ENCODE measurements around the gene SCAMP5. TPM values are rescaled to one million over a fixed set of nuclear protein-coding genes. Genes with fewer than 3 reads are reported as not detected.

Gene SCAMP5
- total RNA-seq, 2 donors from 2014 or later, result 21.9 to 33.5 TPM

- H3K36me3 ChIP-seq (ENCODE audit: control insufficient read depth, insufficient read depth, low read length), result no peaks in the 10 kb centered on the region
- DNase-seq, result no peak
- Mint-ChIP-seq H3K4me3 (no peak overlapping the region), H3K9me3 (peaks cover 33% of the 10 kb centered on the region), H3K27me3 (ENCODE audit: insufficient read depth) (peaks cover 17% of the 10 kb centered on the region), H3K4me1 (peaks cover 9% of the 10 kb centered on the region), H3K27ac (no peak overlapping the region), H3K36me3 (ENCODE audit: low read depth) (peaks cover 5% of the 10 kb centered on the region)
- peaks cover 33% of the 10 kb centered on the region for H3K9me3 ChIP-seq (ENCODE audit: control insufficient read depth, low read length)
- H3K4me1 ChIP-seq (ENCODE audit: control insufficient read depth, insufficient read depth, low read length), result peaks cover 4% of the 10 kb centered on the region
- H3K27me3 ChIP-seq (ENCODE audit: control insufficient read depth, insufficient read depth, low read length, poor library complexity, severe bottlenecking), result no peaks in the 10 kb centered on the region
- TF ChIP-seq, protein P1, sequence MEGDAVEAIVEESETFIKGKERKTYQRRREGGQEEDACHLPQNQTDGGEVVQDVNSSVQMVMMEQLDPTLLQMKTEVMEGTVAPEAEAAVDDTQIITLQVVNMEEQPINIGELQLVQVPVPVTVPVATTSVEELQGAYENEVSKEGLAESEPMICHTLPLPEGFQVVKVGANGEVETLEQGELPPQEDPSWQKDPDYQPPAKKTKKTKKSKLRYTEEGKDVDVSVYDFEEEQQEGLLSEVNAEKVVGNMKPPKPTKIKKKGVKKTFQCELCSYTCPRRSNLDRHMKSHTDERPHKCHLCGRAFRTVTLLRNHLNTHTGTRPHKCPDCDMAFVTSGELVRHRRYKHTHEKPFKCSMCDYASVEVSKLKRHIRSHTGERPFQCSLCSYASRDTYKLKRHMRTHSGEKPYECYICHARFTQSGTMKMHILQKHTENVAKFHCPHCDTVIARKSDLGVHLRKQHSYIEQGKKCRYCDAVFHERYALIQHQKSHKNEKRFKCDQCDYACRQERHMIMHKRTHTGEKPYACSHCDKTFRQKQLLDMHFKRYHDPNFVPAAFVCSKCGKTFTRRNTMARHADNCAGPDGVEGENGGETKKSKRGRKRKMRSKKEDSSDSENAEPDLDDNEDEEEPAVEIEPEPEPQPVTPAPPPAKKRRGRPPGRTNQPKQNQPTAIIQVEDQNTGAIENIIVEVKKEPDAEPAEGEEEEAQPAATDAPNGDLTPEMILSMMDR (conservative IDR thresholded peaks at IDR 0.05), result no peak
- H3K4me3 ChIP-seq (ENCODE audit: low read length), result no peak overlapping the region
- H3K27ac ChIP-seq (ENCODE audit: low read depth, low read length), result no peak overlapping the region
- H3K9ac ChIP-seq (ENCODE audit: extremely low read depth, low read length, poor library complexity, severe bottlenecking), result no peak overlapping the region
Measured at GRCh38 chr15:75068748-75069147, 73.4 kb downstream of the SCAMP5 start.

GRCh38 chr15:75069301-75069925 lies 74.0 kb downstream of the SCAMP5 start:
- no peak overlapping the region for H3K4me3 Mint-ChIP-seq
- H3K27ac Mint-ChIP-seq, result no peak overlapping the region
- H3K9me3 Mint-ChIP-seq, result peaks cover 37% of the 10 kb centered on the region
- WGBS, 2 experiments (ENCODE audit: insufficient coverage in 1 of 2, insufficient read length in 1 of 2), result 91 to 92% methylated on average over 4 to 8 of the region's 8 CpGs
- DNase-seq, result no peak
- H3K9me3 ChIP-seq (ENCODE audit: control insufficient read depth, low read length), result peaks cover 33% of the 10 kb centered on the region
- no peak overlapping the region for H3K9ac ChIP-seq (ENCODE audit: extremely low read depth, low read length, poor library complexity, severe bottlenecking)
- H3K27me3 Mint-ChIP-seq (ENCODE audit: insufficient read depth), result peaks cover 17% of the 10 kb centered on the region
- no peaks in the 10 kb centered on the region for H3K36me3 ChIP-seq (ENCODE audit: control insufficient read depth, insufficient read depth, low read length)
- H3K4me1 ChIP-seq (ENCODE audit: control insufficient read depth, insufficient read depth, low read length), result peaks cover 3% of the 10 kb centered on the region
- H3K27me3 ChIP-seq (ENCODE audit: control insufficient read depth, insufficient read depth, low read length, poor library complexity, severe bottlenecking), result no peaks in the 10 kb centered on the region
- H3K36me3 Mint-ChIP-seq (ENCODE audit: low read depth), result peaks cover 5% of the 10 kb centered on the region
- H3K27ac ChIP-seq (ENCODE audit: low read depth, low read length), result no peak overlapping the region
- H3K4me3 ChIP-seq (ENCODE audit: low read length), result no peak overlapping the region
- TF ChIP-seq, protein P1 (conservative IDR thresholded peaks at IDR 0.05), result no peak
- H3K4me1 Mint-ChIP-seq, result peaks cover 9% of the 10 kb centered on the region

DNA sequence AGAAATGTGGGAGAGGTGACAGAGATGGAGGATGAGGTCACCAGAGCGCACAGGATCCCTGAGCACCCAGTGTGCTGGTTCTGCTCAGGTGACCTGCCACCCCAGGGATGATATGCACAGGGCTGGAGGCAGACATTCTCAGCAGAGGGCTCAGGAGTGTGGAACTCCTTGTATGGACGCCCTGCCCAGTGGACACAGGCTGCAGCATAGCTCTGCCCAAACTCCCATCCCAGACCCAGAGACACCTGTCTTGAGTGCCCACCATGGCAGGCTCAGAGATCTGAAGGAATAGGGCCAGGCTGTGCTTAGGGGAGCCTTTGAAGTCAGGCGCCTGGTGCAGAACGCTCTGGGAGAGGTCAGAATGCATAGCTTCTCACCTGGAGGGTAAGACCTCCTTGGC lies 75.3 kb downstream of the SCAMP5 start:
- DNase-seq, result no peak
- H3K4me1 Mint-ChIP-seq, result peaks cover 2% of the 10 kb centered on the region
- H3K9me3 Mint-ChIP-seq, result peaks cover 39% of the 10 kb centered on the region
- peaks cover 5% of the 10 kb centered on the region for H3K36me3 Mint-ChIP-seq (ENCODE audit: low read depth)
- Histone ChIP-seq H3K27ac (ENCODE audit: low read depth, low read length) (no peak overlapping the region), H3K9me3 (ENCODE audit: control insufficient read depth, low read length) (peaks cover 43% of the 10 kb centered on the region), H3K4me3 (ENCODE audit: low read length) (no peak overlapping the region), H3K4me1 (ENCODE audit: control insufficient read depth, insufficient read depth, low read length) (no peaks in the 10 kb centered on the region), H3K36me3 (ENCODE audit: control insufficient read depth, insufficient read depth, low read length) (no peaks in the 10 kb centered on the region), H3K9ac (ENCODE audit: extremely low read depth, low read length, poor library complexity, severe bottlenecking) (no peak overlapping the region), H3K27me3 (ENCODE audit: control insufficient read depth, insufficient read depth, low read length, poor library complexity, severe bottlenecking) (no peaks in the 10 kb centered on the region)
- TF ChIP-seq, protein P1 (conservative IDR thresholded peaks at IDR 0.05), result no peak
- no peak overlapping the region for H3K27ac Mint-ChIP-seq
- H3K27me3 Mint-ChIP-seq (ENCODE audit: insufficient read depth), result peaks cover 20% of the 10 kb centered on the region
- 83 to 86% methylated on average over 3 to 4 of the region's 4 CpGs for WGBS, 2 experiments (ENCODE audit: insufficient coverage in 1 of 2, insufficient read length in 1 of 2)
- H3K4me3 Mint-ChIP-seq, result no peak overlapping the region

Other genes with a start within 250 kb of the SCAMP5 start
- not detected for gene CYP1A2, start 246.7 kb upstream of the SCAMP5 start, total RNA-seq
- 10 to 100 TPM; 64.3 to 68.5 TPM for gene CSK, start 213.5 kb upstream of the SCAMP5 start, total RNA-seq
- not detected for gene LMAN1L, start 182.7 kb upstream of the SCAMP5 start, total RNA-seq
- not detected for gene CPLX3, start 168.9 kb upstream of the SCAMP5 start, total RNA-seq
- gene ULK3, start 152.4 kb upstream of the SCAMP5 start, total RNA-seq, result 10 to 100 TPM; 33.9 to 36.2 TPM
- gene SCAMP2, start 122.2 kb upstream of the SCAMP5 start, total RNA-seq, result 10 to 100 TPM; 47.5 to 50.9 TPM
- gene MPI, start 105.5 kb upstream of the SCAMP5 start, total RNA-seq, result 10 to 100 TPM; 50.3 to 59.2 TPM
- 100 to 1,000 TPM; 109 to 112 TPM for gene FAM219B, start 88.7 kb upstream of the SCAMP5 start, total RNA-seq
- 100 to 1,000 TPM; 243 to 279 TPM for gene COX5A, start 57.5 kb upstream of the SCAMP5 start, total RNA-seq
- gene RPP25, start 38.8 kb upstream of the SCAMP5 start, total RNA-seq, result 1 to 10 TPM; 4.6 to 9.9 TPM
- 10 to 100 TPM; 15.9 to 24.5 TPM for gene PPCDC, start 28.0 kb downstream of the SCAMP5 start, total RNA-seq
- gene C15orf39, start 206.3 kb downstream of the SCAMP5 start, total RNA-seq, result 10 to 100 TPM; 19.0 to 22.2 TPM

Measured in endodermal cell (in vitro differentiated cells).